ENCODE data around the gene AMDHD2. TPM values are rescaled to one million over a fixed set of nuclear protein-coding genes. Genes with fewer than 3 reads are reported as not detected.
A peak's percentile ranks its signal among the peaks of the same experiment; 100 is the strongest.

Gene AMDHD2
- total RNA-seq, 1 donor from 2014 or later, result 61.0 TPM

- peaks cover 6% of the 10 kb centered on the region for H3K27me3 Mint-ChIP-seq (ENCODE audit: unreplicated experiment)
- peaks cover 2% of the 10 kb centered on the region for H3K9me3 Mint-ChIP-seq (ENCODE audit: unreplicated experiment)
- peaks cover 16% of the 10 kb centered on the region for H3K4me1 Mint-ChIP-seq (ENCODE audit: low read depth, unreplicated experiment)
- no peak for DNase-seq
- peak overlapping the region; percentile 52 for H3K27ac Mint-ChIP-seq (ENCODE audit: unreplicated experiment)
- no peak overlapping the region for H3K4me3 Mint-ChIP-seq (ENCODE audit: unreplicated experiment)
- H3K36me3 Mint-ChIP-seq (ENCODE audit: unreplicated experiment), result no peaks in the 10 kb centered on the region
- no peak for TF ChIP-seq CTCF (IDR thresholded peaks at IDR 0.05; ENCODE audit: partially characterized antibody, unreplicated experiment)
These were observed 29.7 kb upstream of the AMDHD2 start for GRCh38 chr16:2490190-2491105.

GRCh38 chr16:2492292-2492691 is 27.9 kb upstream of the AMDHD2 start:
- no peak overlapping the region for H3K27ac Mint-ChIP-seq (ENCODE audit: unreplicated experiment)
- peaks cover 5% of the 10 kb centered on the region for H3K27me3 Mint-ChIP-seq (ENCODE audit: unreplicated experiment)
- TF ChIP-seq CTCF (IDR thresholded peaks at IDR 0.05; ENCODE audit: partially characterized antibody, unreplicated experiment), result no peak
- peaks cover 2% of the 10 kb centered on the region for H3K9me3 Mint-ChIP-seq (ENCODE audit: unreplicated experiment)
- no peak overlapping the region for H3K4me3 Mint-ChIP-seq (ENCODE audit: unreplicated experiment)
- H3K36me3 Mint-ChIP-seq (ENCODE audit: unreplicated experiment), result no peaks in the 10 kb centered on the region
- H3K4me1 Mint-ChIP-seq (ENCODE audit: low read depth, unreplicated experiment), result peaks cover 8% of the 10 kb centered on the region
- DNase-seq, result no peak

GRCh38 chr16:2493605-2494004 is 26.6 kb upstream of the AMDHD2 start:
- Mint-ChIP-seq H3K4me1 (ENCODE audit: low read depth, unreplicated experiment) (peaks cover 10% of the 10 kb centered on the region), H3K27ac (ENCODE audit: unreplicated experiment) (no peak overlapping the region), H3K36me3 (ENCODE audit: unreplicated experiment) (no peaks in the 10 kb centered on the region), H3K9me3 (ENCODE audit: unreplicated experiment) (peaks cover 3% of the 10 kb centered on the region), H3K27me3 (ENCODE audit: unreplicated experiment) (peaks cover 7% of the 10 kb centered on the region), H3K4me3 (ENCODE audit: unreplicated experiment) (no peak overlapping the region)
- TF ChIP-seq CTCF (IDR thresholded peaks at IDR 0.05; ENCODE audit: partially characterized antibody, unreplicated experiment), result no peak
- no peak for DNase-seq

GRCh38 chr16:2494616-2495015 is 25.6 kb upstream of the AMDHD2 start:
- Mint-ChIP-seq H3K4me1 (ENCODE audit: low read depth, unreplicated experiment) (peaks cover 8% of the 10 kb centered on the region), H3K27me3 (ENCODE audit: unreplicated experiment) (peaks cover 7% of the 10 kb centered on the region)
- no peak for TF ChIP-seq CTCF (IDR thresholded peaks at IDR 0.05; ENCODE audit: partially characterized antibody, unreplicated experiment)

GRCh38 chr16:2495041-2495440 is 25.1 kb upstream of the AMDHD2 start:
- Mint-ChIP-seq H3K4me1 (ENCODE audit: low read depth, unreplicated experiment) (peaks cover 6% of the 10 kb centered on the region), H3K4me3 (ENCODE audit: unreplicated experiment) (no peak overlapping the region), H3K27me3 (ENCODE audit: unreplicated experiment) (peaks cover 4% of the 10 kb centered on the region), H3K36me3 (ENCODE audit: unreplicated experiment) (no peaks in the 10 kb centered on the region), H3K9me3 (ENCODE audit: unreplicated experiment) (peaks cover 3% of the 10 kb centered on the region), H3K27ac (ENCODE audit: unreplicated experiment) (no peak overlapping the region)
- TF ChIP-seq CTCF (IDR thresholded peaks at IDR 0.05; ENCODE audit: partially characterized antibody, unreplicated experiment), result no peak
- DNase-seq, result no peak

More at GRCh38 chr16:2494616-2495015, 25.6 kb upstream of the AMDHD2 start:
- no peak for DNase-seq
- Mint-ChIP-seq H3K36me3 (ENCODE audit: unreplicated experiment) (no peaks in the 10 kb centered on the region), H3K27ac (ENCODE audit: unreplicated experiment) (no peak overlapping the region), H3K4me3 (ENCODE audit: unreplicated experiment) (no peak overlapping the region), H3K9me3 (ENCODE audit: unreplicated experiment) (peaks cover 3% of the 10 kb centered on the region)

All from glutamatergic neuron (in vitro differentiated cells).